GM18870 (cell line): ENCODE data around the gene NRXN3.
"Not testable (repeated sequence)": the region's sequence is repeated elsewhere in the genome, so short reads cannot be mapped to it uniquely, and the experiment has no call there.

ENCODE experiments used
- ATAC-seq: cut with Tn5 transposase; IDR thresholded peaks from one replicate; pipeline ENCODE4 v1.9.1; 2021; ENCODE audit warnings: moderate library complexity; ENCODE audit not compliant: unreplicated experiment

NRXN3 gene

GRCh38 chr14:79101388-79101787 is 931.2 kb downstream of the NRXN3 start:
- no peak for ATAC-seq

DNA sequence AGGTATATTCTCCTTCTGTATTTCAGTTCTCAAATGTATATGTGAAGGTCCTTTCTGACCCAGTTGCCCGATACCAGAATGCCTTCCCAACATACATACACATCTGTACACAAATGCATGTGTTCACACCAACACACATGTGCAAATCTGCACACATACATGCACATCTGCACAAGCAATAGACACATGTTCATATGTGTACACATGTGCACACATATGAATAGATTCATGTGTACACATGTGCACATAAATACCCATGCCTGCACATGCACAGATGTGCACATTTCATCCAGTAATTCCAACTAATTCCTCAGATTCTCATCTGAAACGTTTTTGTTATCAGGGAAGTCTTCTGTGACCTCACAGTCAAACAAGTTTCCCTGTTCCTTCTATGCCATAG is 933.6 kb downstream of the NRXN3 start:
- ATAC-seq, result no peak

DNA sequence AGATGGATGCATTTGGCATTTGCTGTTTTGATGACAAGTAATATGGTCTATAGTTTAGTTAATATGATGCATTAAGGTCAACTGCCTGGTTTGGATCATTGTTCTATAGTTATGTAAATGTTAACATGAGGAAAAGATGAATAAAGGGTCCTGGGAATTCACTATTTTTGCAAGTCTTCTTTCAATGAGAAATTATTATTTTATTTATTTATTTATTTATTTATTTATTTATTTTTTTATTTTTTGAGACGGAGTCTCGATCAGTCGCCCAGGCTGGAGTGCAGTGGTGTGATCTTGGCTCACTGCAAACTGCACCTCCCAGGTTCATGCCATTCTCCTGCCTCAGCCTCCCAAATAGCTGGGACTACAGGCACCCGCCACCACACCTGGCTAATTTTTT is 940.4 kb downstream of the NRXN3 start:
- not testable (repeated sequence) for ATAC-seq

DNA sequence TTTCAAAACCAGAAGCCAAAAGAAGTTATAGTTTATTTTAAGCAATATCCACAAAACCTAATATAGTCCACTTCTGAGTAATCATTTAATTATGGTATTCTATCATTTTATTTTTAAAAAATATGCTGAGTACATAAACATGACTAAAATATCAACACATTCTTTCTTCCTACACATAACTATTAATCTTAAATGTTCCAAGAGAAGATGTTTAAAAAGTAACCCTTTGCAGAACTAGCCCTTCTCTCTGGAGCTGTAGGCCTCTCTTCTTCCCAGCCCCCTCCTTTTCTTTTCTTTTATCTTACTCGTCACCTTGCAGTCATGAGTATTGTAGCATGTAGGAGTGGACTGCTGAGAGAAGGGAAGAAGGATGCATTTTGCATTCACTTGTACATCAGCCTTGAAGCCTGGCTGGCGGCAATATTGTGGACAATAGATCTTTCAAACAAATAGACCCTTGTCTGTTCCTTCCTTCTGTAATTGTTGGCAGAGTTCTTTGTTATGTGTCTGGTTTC is 941.9 kb downstream of the NRXN3 start:
- no peak for ATAC-seq

- no peak for ATAC-seq
Observed at GRCh38 chr14:79117561-79117960, 947.4 kb downstream of the NRXN3 start.

GRCh38 chr14:79118291-79118690 is 948.1 kb downstream of the NRXN3 start:
- no peak for ATAC-seq

- ATAC-seq, result no peak
Observed at GRCh38 chr14:79134361-79134760, 964.2 kb downstream of the NRXN3 start.

DNA sequence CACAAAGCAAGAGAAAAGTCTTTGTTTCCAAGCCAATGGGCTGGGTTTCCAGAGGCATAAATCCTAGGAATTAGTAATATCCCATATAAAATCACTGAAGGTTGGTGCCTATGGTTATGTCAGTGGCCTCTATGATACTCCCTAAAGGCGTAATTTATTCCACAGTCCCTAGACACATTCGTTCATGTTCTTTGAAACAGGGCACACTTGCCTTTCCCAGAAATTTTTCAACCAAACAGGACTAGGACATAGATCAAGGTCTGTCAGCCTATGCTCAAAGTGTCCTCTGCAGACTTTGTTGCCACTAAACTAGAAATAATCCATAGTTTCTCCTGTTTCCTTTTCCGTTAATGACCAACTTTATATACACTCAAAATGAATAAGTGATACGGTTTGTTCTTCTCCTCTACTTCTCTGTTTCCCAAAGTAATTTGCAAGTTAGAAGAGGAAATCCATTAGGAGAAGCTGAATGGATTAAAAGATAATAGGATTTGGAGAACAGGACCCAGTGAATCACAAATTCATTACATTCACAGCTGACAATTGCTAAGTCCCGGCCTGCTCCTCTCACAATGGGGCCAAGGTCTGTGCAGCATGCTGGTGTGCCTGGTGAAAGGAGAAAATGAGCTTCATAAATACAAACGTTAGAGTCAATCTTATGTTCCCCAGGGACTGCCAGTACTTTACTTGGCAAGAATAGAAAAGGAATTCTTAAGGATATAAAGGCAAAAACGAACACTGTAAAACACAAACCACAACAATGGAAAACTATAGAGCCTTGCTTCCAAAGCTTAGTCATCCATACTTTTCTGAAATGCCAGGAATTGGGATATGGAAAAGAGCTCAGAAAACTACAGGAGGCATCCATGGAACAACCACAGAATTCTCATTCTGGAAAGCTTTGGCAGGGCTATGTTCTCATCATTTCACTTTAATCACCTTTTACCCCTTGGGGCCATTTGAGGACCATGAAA is 966.2 kb downstream of the NRXN3 start:
- ATAC-seq, result no peak

GRCh38 chr14:79137045-79137430 is 966.9 kb downstream of the NRXN3 start:
- no peak for ATAC-seq

DNA sequence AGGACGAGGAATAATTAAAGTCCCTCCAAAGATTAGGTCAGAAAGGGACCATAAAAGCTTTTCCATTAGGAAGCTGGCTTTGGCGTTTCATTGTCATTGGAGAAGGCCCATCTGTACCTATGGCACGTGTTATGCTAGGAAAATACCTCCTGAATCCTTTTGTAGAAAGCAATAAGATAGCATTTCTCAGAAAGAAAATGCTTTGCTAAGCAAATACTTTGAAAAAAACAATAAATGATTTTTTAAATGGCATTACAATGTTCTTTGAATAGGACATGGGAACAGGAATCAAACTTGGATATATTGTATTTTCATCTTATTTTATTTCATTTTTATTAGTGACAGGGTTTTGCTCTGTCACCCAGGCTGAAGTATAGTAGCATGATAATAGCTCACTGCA is 967.7 kb downstream of the NRXN3 start:
- ATAC-seq, result no peak

DNA sequence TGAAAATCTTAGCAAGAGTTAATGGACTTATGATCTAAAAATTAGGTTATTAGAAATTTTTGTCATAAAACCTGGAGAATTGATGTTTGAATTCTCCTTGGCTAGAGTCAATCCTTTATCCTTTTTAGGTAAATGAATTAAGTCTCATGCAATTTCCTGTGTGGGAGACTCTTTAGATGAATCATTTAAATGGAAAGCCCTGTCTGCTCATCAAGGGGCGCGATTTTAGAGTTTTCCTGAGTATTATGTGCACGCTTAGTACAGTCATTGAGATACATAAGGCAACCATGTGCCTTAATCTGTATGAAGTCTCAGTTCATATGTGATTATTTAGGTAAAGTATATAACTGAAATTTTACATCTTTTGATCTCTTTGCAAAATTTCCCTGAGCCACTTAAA is 974.7 kb downstream of the NRXN3 start:
- no peak for ATAC-seq

- ATAC-seq, result no peak
Observed at GRCh38 chr14:79150226-79150625, 980.1 kb downstream of the NRXN3 start.

DNA sequence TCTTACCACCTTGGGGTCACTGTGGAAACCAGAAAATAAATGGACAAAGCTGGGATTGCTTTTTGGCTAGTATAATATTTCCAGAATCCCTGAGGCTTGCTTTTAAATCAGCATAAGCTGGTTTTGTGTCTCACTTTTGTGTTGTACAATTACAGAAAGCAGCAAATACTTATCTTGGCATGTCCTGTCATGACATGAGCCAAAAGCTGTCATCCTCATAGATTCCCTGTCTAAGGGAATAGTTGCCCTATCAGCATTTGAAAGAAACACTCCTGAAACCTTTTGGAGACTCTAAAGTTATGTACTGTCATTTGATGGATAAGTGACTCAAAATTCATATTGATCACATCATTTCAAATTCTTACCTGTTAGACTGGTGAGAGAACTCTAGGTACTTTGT is 987.2 kb downstream of the NRXN3 start:
- no peak for ATAC-seq

GRCh38 chr14:79161571-79161970 is 991.4 kb downstream of the NRXN3 start:
- no peak for ATAC-seq

DNA sequence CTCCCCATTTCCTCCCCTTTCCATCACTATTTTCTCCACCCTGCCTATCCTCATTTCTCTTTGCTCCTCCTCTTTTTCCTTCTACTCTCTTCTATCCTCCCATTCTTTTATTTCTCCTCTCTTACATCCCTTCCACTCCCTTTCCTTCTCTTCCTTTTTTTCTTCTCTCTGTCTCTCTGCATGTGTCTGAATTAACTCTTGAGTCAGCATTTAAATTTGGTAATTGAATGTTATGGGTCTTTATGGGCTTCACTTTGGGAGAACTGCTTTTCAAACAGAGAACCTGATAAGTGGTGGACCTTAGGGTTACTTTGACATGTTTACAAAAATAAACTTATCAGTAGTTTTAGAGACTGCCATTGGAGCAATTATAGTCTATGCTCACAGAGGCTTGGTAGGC is 992.7 kb downstream of the NRXN3 start:
- no peak for ATAC-seq

- no peak for ATAC-seq
Observed at GRCh38 chr14:79165471-79166090, 995.4 kb downstream of the NRXN3 start.

- ATAC-seq, result no peak
Observed at GRCh38 chr14:79166171-79166570, 996.0 kb downstream of the NRXN3 start.

DNA sequence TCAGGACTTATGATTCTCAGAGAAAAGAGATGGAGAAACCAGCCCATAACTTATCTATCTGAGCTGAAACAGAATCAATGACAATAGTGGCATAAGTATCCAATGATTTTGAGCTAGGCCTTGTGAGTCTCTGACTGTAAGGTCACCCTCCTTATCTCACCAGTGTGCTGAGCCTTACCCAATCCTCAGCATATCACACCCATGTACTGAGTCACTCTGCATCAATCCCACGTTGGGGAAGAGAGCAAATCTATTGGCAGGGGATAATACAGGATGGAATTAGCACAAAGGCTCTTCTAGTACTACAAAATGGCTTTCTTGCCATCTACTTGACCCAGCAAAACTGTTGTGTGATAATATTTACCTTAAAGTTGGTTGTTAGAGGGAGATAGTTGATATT is 997.8 kb downstream of the NRXN3 start:
- no peak for ATAC-seq

DNA sequence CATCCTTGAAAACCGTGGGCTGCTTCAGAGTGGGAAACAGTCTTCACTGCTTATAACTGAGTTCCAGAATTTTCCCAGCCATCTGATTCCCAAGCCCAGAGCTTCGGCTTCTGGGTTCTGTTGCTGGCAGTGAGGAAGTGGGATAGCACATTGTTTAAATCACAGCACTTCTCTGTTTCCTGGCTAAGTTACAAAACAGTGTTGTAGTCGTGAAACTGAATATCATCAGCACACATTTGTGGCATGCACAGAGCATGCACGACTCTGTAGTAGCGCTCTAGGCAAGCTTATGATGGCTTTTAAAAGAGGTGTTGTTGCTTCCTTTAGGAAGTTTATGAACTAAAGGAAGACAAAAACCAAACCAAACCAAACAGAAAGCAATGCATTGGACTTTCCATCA is 1005.5 kb downstream of the NRXN3 start:
- ATAC-seq, result no peak

- ATAC-seq, result no peak
Observed at GRCh38 chr14:79177106-79177505, 1006.9 kb downstream of the NRXN3 start.

GRCh38 chr14:79178719-79179118 is 1008.5 kb downstream of the NRXN3 start:
- ATAC-seq, result no peak

DNA sequence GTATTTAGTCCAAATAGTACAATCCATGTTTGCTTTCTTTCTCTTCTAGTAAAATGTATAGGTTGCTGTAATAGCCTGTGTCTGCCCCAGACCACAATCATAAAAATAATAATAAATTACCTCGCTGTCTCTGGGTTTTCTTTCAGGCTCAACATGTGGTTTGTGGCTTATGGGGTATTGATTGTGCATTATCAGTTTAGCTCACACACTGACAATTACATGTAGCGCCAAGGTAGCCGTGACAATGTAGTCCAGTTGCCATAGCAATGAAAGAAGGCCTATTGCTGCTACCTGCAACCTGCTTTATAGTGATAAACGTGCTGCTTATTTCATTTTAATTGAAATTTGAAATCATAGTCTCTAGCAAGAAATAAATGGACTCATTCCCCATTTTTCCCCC is 1009.8 kb downstream of the NRXN3 start:
- no peak for ATAC-seq
